Transverse colon (tissue), 4 donors: ENCODE data around the gene OR52J3.

Source experiments
- POLR2A ChIP-seq: fragments of 450-650 bp; IDR thresholded peaks from one replicate; pipeline ENCODE4 v1.6.1; 2016; ENCODE audit warnings: antibody characterized with exemption, mild to moderate bottlenecking, moderate library complexity
- POLR2AphosphoS5 ChIP-seq, 3 donors: sonication (generic); formaldehyde crosslinking; IDR thresholded peaks; one replicate each; pipeline ENCODE4 v1.6.1; 2016; ENCODE audit warnings: antibody characterized with exemption in 3 of 3
- TF ChIP-seq, protein P1 (sequence below), 5 experiments: fragments of 200-600 bp in 3 of 5; fragments of 450-650 bp in 2 of 5; sonication (generic) in 3 of 5; IDR thresholded peaks; 1 replicate in 2 of 5; 2 replicates in 3 of 5; pipeline ENCODE4 v1.5.1; 2016 to 2017; ENCODE audit warnings: antibody characterized with exemption in 5 of 5, inconsistent platforms in 3 of 5, mild to moderate bottlenecking in 2 of 5, moderate library complexity in 1 of 5

DNA sequence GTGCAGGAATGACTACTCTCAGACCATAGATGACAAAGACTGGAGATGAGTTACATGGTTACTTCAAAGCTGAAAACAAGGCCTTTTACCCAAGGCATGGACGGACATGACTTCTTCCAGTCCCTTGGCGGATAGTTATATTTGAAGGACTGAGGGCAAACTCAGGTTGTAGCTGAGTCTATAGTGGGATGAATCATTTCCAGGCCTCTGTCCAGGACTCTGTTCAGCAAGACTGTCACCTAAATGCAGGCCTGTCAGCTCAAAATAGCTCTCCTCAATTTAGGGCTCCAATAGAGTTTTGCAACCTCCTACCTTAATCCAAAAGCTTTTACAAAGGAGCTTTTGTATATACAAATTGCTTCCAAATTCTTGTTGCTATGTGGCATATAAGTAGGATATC is 24.3 kb upstream of the OR52J3 start:
- TF ChIP-seq, protein P1, sequence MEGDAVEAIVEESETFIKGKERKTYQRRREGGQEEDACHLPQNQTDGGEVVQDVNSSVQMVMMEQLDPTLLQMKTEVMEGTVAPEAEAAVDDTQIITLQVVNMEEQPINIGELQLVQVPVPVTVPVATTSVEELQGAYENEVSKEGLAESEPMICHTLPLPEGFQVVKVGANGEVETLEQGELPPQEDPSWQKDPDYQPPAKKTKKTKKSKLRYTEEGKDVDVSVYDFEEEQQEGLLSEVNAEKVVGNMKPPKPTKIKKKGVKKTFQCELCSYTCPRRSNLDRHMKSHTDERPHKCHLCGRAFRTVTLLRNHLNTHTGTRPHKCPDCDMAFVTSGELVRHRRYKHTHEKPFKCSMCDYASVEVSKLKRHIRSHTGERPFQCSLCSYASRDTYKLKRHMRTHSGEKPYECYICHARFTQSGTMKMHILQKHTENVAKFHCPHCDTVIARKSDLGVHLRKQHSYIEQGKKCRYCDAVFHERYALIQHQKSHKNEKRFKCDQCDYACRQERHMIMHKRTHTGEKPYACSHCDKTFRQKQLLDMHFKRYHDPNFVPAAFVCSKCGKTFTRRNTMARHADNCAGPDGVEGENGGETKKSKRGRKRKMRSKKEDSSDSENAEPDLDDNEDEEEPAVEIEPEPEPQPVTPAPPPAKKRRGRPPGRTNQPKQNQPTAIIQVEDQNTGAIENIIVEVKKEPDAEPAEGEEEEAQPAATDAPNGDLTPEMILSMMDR (IDR thresholded peaks at IDR 0.05) = no peak
- TF ChIP-seq POLR2AphosphoS5 (IDR thresholded peaks at IDR 0.05) = no peak
- TF ChIP-seq POLR2A = no peak
